ENCODE results near the gene MACROH2A1. TPM values are rescaled to one million over a fixed set of nuclear protein-coding genes. Genes with fewer than 3 reads are reported as not detected.

Gene MACROH2A1
- polyA plus RNA-seq, 3 donors from 2014 or later: 162 to 195 (median 168) TPM

DNA sequence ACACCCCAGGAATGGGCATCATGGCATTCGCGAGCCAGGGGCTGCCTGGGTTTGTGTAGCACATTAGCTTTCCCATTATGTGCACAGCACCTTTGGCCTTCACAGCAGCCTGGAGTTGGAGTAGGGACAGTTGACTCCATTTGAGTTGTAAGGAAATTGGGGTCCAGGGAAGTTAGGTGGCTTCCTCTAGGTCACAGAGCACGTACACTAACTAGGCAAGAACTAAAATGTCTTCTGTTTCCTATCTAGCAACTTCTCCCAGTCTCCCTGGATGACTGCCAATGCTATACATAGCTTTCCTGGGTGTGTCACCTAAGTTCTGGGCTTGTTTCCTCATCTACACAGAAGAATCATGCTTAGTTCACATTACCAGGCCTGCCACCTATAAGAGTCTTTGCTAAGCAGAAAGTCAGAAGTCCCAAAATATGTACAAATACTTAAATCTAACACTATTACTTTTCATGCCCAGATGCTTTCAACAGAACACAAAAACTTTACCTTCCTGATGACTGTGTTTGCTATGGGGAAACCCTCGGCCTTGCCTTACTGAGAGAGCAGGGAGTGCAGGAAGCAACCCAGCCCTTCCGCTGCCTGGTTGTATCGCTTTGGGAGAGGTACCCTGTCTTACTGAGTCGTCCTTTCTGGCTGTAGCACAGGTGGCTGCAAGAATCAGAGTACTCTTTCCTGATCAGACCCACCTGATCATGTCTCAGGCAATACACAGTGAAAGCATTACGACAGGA, 12.0 kb downstream of the MACROH2A1 start:
- DNase-seq: no peak
- peaks cover 4 to 27% (median 8%) of the 10 kb centered on the region in 3 donors for H3K36me3 Mint-ChIP-seq
- peak overlapping the region in 1 of 5 donors; percentile 5 for H3K4me3 Mint-ChIP-seq
- no peaks in the 10 kb centered on the region for H3K9me3 Mint-ChIP-seq
- peaks cover 60 to 89% of the 10 kb centered on the region in 2 donors for H3K4me1 Mint-ChIP-seq
- peak overlapping the region in 4 of 6 donors; percentile 3 to 62 (median 14) for H3K27ac Mint-ChIP-seq
- H3K27me3 Mint-ChIP-seq (ENCODE audit: low read depth in 3 of 3): peaks cover 0 to 3% (median 0%) of the 10 kb centered on the region in 3 donors

DNA sequence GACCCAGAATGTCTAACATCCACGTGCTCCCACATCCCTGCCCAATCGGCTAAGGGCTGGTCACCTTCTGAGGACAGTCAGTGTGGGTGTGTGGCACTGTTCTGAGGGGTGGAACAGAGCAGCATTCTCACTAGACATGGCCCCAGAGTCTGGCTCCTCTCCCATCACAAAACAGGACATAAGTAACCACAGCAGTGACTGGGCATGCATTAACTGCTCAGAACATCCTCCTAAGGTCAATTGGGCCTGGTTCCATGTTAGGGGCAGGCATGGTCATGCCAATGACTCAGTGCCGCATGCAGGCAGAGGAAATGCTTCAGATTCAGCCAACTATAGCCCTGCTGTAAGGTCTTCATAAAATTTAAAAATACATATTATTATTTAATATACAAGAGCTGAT, 12.9 kb downstream of the MACROH2A1 start:
- Mint-ChIP-seq H3K9me3 (no peaks in the 10 kb centered on the region), H3K4me1 (peaks cover 51 to 86% of the 10 kb centered on the region in 2 donors), H3K36me3 (peaks cover 4 to 21% (median 8%) of the 10 kb centered on the region in 3 donors), H3K27ac (peak overlapping the region in 2 of 6 donors; percentile 3 to 72), H3K27me3 (ENCODE audit: low read depth in 3 of 3) (no peaks in the 10 kb centered on the region), H3K4me3 (no peak overlapping the region)
- DNase-seq: no peak

DNA sequence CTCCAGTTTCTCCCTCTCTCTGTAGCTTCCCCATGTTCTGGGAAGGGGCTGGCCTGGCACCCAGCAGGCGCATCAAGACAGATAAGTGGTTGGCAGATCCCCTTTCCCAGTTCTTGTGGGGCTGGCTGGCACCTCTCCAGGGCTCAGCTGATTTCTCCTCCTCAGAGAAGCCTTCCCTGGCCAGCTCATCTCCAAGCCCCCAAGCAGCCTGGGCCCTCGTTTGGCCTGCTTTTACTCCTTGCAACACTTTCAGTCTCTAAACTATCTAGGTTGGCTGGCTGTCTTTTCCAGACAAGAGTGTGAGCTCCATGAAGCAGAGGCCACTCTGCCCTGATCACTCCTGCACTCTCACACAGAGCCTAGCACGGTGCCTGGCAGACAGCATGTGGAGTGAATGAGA, 13.5 kb downstream of the MACROH2A1 start:
- Mint-ChIP-seq H3K27me3 (ENCODE audit: low read depth in 3 of 3) (no peaks in the 10 kb centered on the region), H3K4me1 (peaks cover 51 to 85% of the 10 kb centered on the region in 2 donors), H3K9me3 (no peaks in the 10 kb centered on the region), H3K4me3 (no peak overlapping the region), H3K36me3 (peaks cover 4 to 26% (median 8%) of the 10 kb centered on the region in 3 donors), H3K27ac (peak overlapping the region in 2 of 6 donors; percentile 62 to 72)
- DNase-seq: no peak

DNA sequence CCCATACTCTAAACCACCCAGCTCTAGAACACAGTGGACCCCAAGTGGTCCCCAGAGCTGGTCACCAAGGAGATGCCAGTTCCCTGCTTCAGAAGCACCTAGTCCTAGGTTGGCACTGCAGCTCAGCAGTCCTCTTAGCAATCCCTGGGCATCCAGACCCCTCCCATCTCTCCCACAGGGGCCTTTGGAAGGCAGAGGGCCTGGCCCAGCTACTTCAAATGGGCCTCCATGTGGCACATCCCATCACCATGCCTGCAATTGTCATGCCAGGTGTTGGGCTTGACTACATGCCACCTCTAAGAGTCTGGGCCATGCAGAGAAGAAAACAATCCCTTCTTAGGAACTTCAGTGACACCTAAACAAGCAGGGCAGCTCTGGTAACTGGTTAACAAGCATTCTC, 14.1 kb downstream of the MACROH2A1 start:
- H3K9me3 Mint-ChIP-seq: no peaks in the 10 kb centered on the region
- H3K4me1 Mint-ChIP-seq: peaks cover 46 to 82% of the 10 kb centered on the region in 2 donors
- no peak for DNase-seq
- H3K4me3 Mint-ChIP-seq: no peak overlapping the region
- H3K36me3 Mint-ChIP-seq: peaks cover 8 to 31% (median 8%) of the 10 kb centered on the region in 3 donors
- H3K27me3 Mint-ChIP-seq (ENCODE audit: low read depth in 3 of 3): no peaks in the 10 kb centered on the region
- no peak overlapping the region for H3K27ac Mint-ChIP-seq

DNA sequence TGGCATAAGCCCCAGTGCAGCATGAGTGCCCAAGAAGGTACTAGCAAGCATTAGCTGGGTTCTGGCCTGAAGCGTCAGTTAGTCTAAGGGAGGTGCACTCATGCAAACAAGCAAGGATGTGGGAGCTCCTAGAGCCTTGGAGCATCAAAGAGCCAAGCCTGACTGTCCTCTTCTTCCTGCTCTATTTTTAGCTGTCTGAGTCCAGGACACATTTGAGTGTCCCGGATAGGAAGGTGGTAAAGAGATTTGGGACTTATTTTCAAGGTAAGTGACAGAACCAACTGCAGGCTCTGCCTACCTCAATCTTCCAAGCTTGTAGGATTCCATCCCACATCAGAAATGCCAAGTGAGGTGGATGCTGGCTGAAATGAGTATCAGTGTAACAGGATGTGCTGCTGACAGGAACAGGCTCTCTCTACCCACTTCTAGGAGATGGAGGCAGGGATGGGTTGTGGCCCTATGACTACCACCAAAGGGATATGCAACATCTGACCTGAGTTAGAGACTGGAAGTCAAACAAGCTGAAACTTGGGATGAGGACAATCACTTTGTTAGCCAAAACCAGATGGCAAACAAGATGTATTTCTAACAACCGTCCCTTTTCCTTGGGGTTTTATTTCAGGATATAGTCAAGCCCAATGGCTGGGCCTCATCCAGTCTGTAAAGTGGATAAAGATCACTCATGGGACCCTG, 15.1 kb downstream of the MACROH2A1 start:
- peaks cover 48 to 81% of the 10 kb centered on the region in 2 donors for H3K4me1 Mint-ChIP-seq
- H3K9me3 Mint-ChIP-seq: no peaks in the 10 kb centered on the region
- peaks cover 0 to 2% (median 0%) of the 10 kb centered on the region in 3 donors for H3K27me3 Mint-ChIP-seq (ENCODE audit: low read depth in 3 of 3)
- no peak for DNase-seq
- H3K4me3 Mint-ChIP-seq: no peak overlapping the region
- peak overlapping the region in 2 of 6 donors; percentile 14 to 59 for H3K27ac Mint-ChIP-seq
- H3K36me3 Mint-ChIP-seq: peaks cover 10 to 39% (median 13%) of the 10 kb centered on the region in 3 donors

DNA sequence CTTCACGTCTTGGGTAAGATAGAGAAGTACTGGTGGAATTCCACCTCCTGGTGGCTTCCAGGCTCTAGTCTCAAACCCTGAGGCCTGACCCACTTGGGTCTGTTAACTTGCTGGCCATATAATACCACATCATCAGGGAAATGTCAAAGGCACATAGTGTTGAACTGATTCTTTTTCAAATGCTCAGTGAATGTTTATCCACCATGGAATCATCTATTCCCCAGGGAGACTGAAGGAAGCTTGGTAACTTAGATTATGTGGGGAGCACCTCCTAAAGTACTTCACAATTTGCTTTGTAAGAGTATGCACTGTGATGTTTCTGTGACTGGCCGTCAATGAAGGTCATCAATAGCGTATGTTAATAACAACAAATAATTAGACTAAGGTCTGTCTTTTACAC, 16.1 kb downstream of the MACROH2A1 start:
- Mint-ChIP-seq H3K4me3 (no peak overlapping the region), H3K27me3 (ENCODE audit: low read depth in 3 of 3) (peaks cover 0 to 2% (median 0%) of the 10 kb centered on the region in 3 donors), H3K27ac (peak overlapping the region in 2 of 6 donors; percentile 15 to 34), H3K4me1 (peaks cover 43 to 82% of the 10 kb centered on the region in 2 donors), H3K9me3 (no peaks in the 10 kb centered on the region), H3K36me3 (peaks cover 10 to 40% (median 13%) of the 10 kb centered on the region in 3 donors)
- no peak for DNase-seq

DNA sequence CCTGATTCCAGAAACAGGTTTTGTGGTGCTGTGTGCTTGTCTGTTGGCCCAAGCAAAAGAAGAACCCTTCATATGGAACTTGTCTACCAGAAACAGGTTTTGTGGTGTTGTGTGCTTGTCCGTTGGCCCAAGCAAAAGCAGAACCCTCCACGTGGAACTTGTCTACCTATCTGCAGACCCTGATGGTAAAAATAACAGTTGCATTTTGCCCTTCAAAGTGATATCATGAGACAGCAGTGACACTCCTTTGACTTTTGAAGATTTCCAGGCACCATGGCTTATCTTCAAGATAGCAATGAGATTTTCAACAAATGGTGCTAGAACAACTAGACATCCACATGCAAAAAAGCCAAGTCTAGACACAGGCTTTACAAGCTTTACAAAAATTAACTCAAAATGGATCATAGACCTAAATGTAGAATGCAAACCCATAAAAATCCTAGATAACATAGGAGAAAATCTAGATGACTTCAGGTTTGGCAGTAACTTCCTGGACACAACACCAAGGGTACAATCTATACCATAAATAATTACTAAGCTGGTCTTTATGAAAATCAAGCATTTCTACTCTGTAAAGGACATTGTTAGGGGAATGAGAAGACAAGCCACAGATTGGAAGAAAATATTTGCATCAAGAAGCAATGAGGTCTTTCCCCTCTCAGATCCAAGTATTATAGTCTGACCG, 16.8 kb downstream of the MACROH2A1 start:
- H3K27ac Mint-ChIP-seq: peak overlapping the region in 2 of 6 donors; percentile 9 to 14
- peaks cover 37 to 80% of the 10 kb centered on the region in 2 donors for H3K4me1 Mint-ChIP-seq
- H3K27me3 Mint-ChIP-seq (ENCODE audit: low read depth in 3 of 3): peaks cover 0 to 2% (median 0%) of the 10 kb centered on the region in 3 donors
- no peak overlapping the region for H3K4me3 Mint-ChIP-seq
- peaks cover 10 to 44% (median 13%) of the 10 kb centered on the region in 3 donors for H3K36me3 Mint-ChIP-seq
- no peak for DNase-seq
- no peaks in the 10 kb centered on the region for H3K9me3 Mint-ChIP-seq

DNA sequence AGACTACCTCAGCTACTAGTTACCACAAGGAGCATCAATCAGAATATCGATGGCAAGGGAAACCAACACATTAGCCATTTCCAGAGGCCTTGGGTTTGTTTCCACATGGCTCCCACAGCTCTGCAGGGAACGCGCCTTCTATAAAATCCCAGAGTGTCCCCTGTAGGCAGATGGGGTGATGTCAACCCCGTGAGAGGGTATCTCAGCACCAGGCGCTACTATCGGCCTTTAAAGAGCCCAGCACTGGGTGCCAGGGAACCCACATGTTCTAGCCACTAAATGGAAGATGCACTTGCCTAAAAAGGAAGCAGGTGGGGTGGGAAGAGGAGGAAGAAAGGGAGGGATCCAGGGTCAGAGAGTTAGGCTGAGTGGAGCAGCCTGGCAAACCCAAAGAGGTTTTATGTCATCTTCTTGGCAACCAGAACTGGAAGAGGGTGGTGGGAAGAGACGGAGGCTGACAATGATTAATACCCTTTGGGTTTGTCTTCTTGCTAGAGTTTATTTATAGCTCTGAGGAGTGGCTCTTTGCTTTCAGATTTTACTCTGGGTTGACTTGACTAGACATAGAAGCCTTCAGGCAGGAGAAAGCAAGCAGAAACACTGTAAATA, 19.9 kb downstream of the MACROH2A1 start:
- H3K27ac Mint-ChIP-seq: peak overlapping the region in 1 of 6 donors; percentile 12
- H3K36me3 Mint-ChIP-seq: peaks cover 10 to 58% (median 18%) of the 10 kb centered on the region in 3 donors
- no peak for DNase-seq
- H3K4me1 Mint-ChIP-seq: peaks cover 27 to 85% of the 10 kb centered on the region in 2 donors
- H3K4me3 Mint-ChIP-seq: no peak overlapping the region
- H3K9me3 Mint-ChIP-seq: no peaks in the 10 kb centered on the region
- H3K27me3 Mint-ChIP-seq (ENCODE audit: low read depth in 3 of 3): peaks cover 0 to 2% (median 0%) of the 10 kb centered on the region in 3 donors

- H3K27me3 Mint-ChIP-seq (ENCODE audit: low read depth in 3 of 3): peaks cover 0 to 2% (median 0%) of the 10 kb centered on the region in 3 donors
- DNase-seq: no peak
- peak overlapping the region in 3 of 6 donors; percentile 19 to 31 (median 30) for H3K27ac Mint-ChIP-seq
- no peak overlapping the region for H3K4me3 Mint-ChIP-seq
- H3K36me3 Mint-ChIP-seq: peaks cover 10 to 49% (median 17%) of the 10 kb centered on the region in 3 donors
- H3K9me3 Mint-ChIP-seq: no peaks in the 10 kb centered on the region
- H3K4me1 Mint-ChIP-seq: peaks cover 32 to 86% of the 10 kb centered on the region in 2 donors
Observed at GRCh38 chr5:135377751-135378680, 21.0 kb downstream of the MACROH2A1 start.

DNA sequence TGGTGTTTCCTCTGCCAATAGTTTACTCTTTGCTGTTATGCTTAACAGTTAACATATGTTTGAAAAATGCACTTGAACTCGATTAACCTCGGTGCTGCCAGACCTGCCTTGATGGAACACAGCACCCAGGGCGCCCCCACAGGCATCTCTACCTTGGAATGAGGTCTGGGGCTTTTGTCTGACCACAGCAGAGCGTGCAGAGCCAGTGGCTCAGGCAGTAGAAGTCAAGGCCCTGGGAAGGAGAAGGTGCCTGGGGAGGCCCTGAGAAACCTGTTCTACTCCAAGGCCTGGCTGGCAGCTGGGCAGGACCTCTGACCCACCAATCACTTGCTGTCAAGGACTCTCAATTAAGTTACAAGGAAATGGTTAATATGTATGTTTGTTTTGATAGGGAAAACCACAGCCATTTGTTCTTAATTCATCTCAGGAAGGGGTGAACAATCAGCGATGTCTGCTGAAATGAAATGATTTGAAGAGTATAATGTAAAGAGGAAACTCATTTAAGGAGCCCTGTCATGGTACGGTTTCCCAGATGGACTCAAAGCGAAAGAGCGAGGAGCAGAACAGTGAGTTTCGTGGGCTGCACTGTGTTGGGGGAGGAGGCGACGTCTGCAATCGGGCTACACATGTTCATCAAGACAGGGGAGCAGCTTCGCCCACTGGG, 21.9 kb downstream of the MACROH2A1 start:
- H3K27ac Mint-ChIP-seq: peak overlapping the region in 3 of 6 donors; percentile 8 to 53 (median 35)
- H3K36me3 Mint-ChIP-seq: peaks cover 6 to 41% (median 9%) of the 10 kb centered on the region in 3 donors
- no peaks in the 10 kb centered on the region for H3K9me3 Mint-ChIP-seq
- H3K4me3 Mint-ChIP-seq: no peak overlapping the region
- peaks cover 0 to 2% (median 0%) of the 10 kb centered on the region in 3 donors for H3K27me3 Mint-ChIP-seq (ENCODE audit: low read depth in 3 of 3)
- H3K4me1 Mint-ChIP-seq: peaks cover 37 to 85% of the 10 kb centered on the region in 2 donors
- DNase-seq: no peak

GRCh38 chr5:135375040-135375793, 23.8 kb downstream of the MACROH2A1 start:
- peaks cover 9 to 43% (median 9%) of the 10 kb centered on the region in 3 donors for H3K36me3 Mint-ChIP-seq
- H3K27me3 Mint-ChIP-seq (ENCODE audit: low read depth in 3 of 3): peaks cover 0 to 2% (median 0%) of the 10 kb centered on the region in 3 donors
- H3K27ac Mint-ChIP-seq: peak overlapping the region in 2 of 6 donors; percentile 17 to 59
- no peaks in the 10 kb centered on the region for H3K9me3 Mint-ChIP-seq
- peaks cover 43 to 80% of the 10 kb centered on the region in 2 donors for H3K4me1 Mint-ChIP-seq
- H3K4me3 Mint-ChIP-seq: no peak overlapping the region
- no peak for DNase-seq

All from immature natural killer cell (primary cell).